GM18517 (cell line): ENCODE data around the gene TLR9.

ENCODE experiments used
- ATAC-seq: cut with Tn5 transposase; IDR thresholded peaks from one replicate; pipeline ENCODE4 v1.9.1; 2021; ENCODE audit warnings: mild to moderate bottlenecking, moderate library complexity; ENCODE audit not compliant: unreplicated experiment

Gene TLR9

DNA sequence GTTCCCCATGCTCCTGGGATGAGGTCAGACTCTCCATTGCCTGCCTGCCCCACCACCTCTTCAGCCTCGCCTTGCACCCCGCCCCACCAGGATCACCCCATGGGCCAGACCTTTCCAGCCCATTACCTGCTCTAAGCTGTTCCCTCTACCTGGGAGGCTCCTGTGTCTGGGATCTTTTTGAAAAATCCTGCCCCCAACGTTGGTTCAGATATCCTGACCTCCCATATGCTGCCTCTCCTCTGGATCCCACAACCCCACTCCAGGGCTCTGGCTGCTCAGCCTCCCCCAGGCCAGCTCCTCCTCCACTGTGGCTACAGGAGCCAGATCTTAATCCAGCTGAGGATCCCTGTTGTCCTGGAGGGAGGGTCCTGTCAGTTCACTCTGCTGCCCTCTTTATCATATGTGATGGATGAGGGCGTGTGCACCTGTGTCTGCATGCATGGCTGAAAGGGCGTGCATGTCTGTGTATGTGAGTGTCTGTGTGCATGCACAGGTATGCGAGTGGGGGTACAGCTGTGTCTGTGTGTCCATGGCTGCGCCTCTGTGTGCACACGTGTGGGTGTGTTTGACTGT lies 49.2 kb downstream of the TLR9 start:
- ATAC-seq = no peak

DNA sequence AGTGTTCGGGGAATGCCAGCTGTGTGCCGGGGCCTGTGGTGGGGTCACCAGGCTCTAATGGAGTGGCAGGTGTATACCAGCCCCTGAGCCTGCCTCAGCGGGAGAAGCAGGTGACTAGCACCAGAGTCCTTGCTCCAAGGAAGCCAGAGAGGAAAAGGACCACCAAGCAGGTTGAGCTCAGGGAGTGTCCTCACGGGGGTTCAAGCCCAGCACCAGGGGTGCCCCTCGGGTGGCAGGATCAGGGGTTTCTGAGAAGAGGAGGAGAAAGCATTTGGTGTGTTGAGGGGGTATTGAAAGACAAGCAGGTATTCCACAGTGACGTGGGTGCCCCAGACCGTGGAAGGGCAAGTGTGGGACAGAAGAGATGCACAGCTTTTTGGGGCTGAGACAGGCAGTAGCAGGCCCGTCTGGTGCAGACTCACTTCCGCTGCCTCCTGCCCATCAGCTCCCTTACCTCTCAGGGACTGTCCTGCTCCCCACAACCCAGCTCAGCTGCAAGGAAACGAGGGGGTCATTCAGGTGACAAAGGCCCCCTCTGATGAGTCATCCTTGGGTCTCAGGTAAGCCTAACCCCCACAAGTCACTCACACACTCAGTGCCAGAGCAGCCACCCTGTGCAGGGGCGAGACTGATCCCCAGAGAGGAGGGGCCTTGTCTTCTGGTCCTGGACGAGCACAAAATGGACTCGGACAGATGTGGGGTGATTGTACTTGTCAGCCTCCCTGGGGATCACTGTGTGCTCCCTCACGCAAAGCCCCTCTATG lies 49.8 kb downstream of the TLR9 start:
- ATAC-seq = no peak

DNA sequence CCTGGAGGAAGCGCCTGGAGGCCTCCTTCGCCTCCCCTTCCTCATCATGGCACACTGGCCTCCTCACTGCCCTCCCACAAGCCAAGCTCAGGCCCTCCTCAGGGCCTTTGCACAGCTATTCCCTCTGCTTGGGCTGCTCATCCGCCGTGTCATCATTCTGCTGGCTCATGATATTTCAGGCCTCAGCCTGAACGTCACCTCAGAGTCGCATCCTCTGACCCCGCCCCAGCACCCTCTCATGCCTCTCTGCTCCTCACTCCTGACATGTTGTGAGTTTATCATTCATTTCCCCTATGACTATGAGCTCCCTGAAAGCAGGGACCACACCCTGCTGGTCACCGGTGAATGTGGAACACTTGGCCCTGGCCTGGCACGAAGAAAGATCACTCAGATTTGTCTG lies 50.5 kb downstream of the TLR9 start:
- ATAC-seq = no peak

DNA sequence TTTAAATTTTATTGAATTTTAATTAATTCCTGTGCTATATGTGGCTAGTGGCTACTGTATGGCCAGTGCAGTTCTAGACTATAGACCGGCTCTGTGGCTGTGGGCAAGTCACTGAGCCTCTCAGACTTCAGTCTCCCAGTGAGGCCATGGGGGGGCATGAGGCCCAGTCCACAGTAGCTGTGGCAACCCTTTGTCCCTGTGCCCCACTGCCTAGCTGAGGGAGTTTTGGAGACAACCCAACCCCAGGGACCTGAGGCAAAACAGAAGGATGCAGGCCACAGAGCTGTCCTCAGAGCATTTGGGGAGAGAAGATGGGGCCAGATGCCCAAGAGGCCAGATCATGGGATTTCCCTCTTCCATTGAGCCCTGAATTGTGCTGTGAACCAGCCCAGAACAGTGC lies 52.3 kb downstream of the TLR9 start:
- no peak for ATAC-seq

DNA sequence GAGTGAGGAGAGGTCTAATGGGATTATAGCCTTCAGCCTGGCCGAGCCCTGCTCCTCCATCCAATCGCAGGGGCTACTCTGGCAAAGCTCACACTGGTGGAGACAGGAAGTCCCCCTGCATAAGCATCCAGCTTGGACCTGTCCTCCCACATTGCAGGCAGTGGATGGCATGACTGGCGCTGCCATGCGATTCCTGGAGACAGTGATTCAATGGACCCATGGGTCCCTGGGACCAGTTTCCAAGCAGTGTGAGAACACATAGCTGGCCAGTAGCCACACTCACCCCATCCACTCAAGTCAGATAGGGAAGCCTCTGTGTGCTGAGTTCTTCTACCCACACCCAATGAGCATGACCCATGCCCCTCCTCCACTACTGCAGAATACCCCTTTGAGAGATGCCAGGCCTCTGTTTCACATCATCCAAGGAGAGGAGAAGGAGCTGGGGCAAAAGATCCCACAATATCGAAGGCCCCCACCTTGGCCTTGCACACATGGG lies 53.1 kb downstream of the TLR9 start:
- no peak for ATAC-seq

DNA sequence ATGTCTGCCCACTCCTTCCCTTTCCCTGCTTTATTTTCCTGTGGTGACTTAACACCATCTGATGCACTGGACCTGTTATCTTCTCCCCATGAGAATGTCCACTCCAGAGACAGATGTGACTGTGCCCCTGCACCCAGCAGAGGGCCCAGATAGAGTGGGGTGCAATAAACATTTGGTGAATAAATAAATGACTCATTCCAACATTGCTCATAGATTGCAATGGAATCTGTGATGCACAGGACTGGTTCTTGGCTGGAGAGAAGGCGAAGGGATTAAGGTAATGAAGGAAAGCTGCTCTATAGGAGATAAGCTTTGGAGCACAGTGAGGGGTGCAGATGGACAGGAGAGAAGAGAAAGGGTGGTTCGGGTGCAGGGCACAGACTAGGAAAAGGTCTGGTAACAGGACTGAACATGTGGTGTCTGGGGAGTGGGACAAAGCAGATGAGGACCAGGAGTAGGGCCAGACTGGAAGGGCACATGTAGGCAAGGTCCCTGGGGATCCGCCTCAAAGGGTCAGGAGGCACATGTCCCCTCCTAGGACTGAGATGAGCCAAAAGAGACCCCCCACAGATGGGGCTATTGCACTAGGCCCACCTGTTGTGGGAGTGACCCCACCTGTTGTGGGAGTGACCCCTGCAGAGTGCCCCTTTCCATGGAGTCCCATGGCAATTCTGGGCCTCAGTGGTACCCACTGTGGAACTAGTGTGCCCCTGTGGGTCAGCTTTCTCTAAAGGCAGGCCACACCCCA lies 53.8 kb downstream of the TLR9 start:
- ATAC-seq = no peak
